ENCODE data around the gene ELFN2.
A peak's percentile ranks its signal among the peaks of the same experiment; 100 is the strongest.

ELFN2 gene

GRCh38 chr22:37340331-37341262 lies 86.7 kb downstream of the ELFN2 start:
- no peak for TF ChIP-seq CTCF (IDR thresholded peaks at IDR 0.05; ENCODE audit: unreplicated experiment in 3 of 3)
- Mint-ChIP-seq H3K4me3 (no peak overlapping the region), H3K27me3 (ENCODE audit: low read depth) (peaks cover 62% of the 10 kb centered on the region), H3K27ac (peak overlapping the region in 1 of 3 experiments; percentile 52), H3K4me1 (peaks cover 14% of the 10 kb centered on the region), H3K9me3 (no peaks in the 10 kb centered on the region), H3K36me3 (ENCODE audit: low read depth) (no peaks in the 10 kb centered on the region)

- Mint-ChIP-seq H3K27ac (peak overlapping the region in 1 of 3 experiments; percentile 11), H3K36me3 (ENCODE audit: low read depth) (no peaks in the 10 kb centered on the region), H3K27me3 (ENCODE audit: low read depth) (peaks cover 79% of the 10 kb centered on the region), H3K9me3 (no peaks in the 10 kb centered on the region), H3K4me1 (peaks cover 19% of the 10 kb centered on the region), H3K4me3 (no peak overlapping the region)
- TF ChIP-seq CTCF (IDR thresholded peaks at IDR 0.05; ENCODE audit: unreplicated experiment in 3 of 3): no peak
Measured at GRCh38 chr22:37338539-37339246, 88.6 kb downstream of the ELFN2 start.

- H3K4me1 Mint-ChIP-seq: peaks cover 25% of the 10 kb centered on the region
- H3K4me3 Mint-ChIP-seq: no peak overlapping the region
Measured at GRCh38 chr22:37337204-37337943, 89.9 kb downstream of the ELFN2 start.

GRCh38 chr22:37336579-37336978 lies 90.7 kb downstream of the ELFN2 start:
- TF ChIP-seq CTCF (IDR thresholded peaks at IDR 0.05; ENCODE audit: unreplicated experiment in 3 of 3): no peak
- Mint-ChIP-seq H3K4me1 (peaks cover 26% of the 10 kb centered on the region), H3K4me3 (no peak overlapping the region), H3K36me3 (ENCODE audit: low read depth) (no peaks in the 10 kb centered on the region), H3K27me3 (ENCODE audit: low read depth) (peaks cover 92% of the 10 kb centered on the region), H3K9me3 (no peaks in the 10 kb centered on the region), H3K27ac (no peak overlapping the region)

More at GRCh38 chr22:37337204-37337943, 89.9 kb downstream of the ELFN2 start:
- Mint-ChIP-seq H3K36me3 (ENCODE audit: low read depth) (no peaks in the 10 kb centered on the region), H3K27ac (no peak overlapping the region), H3K27me3 (ENCODE audit: low read depth) (peaks cover 91% of the 10 kb centered on the region), H3K9me3 (no peaks in the 10 kb centered on the region)
- TF ChIP-seq CTCF (IDR thresholded peaks at IDR 0.05; ENCODE audit: unreplicated experiment in 3 of 3): no peak

- H3K4me1 Mint-ChIP-seq: peaks cover 26% of the 10 kb centered on the region
- no peaks in the 10 kb centered on the region for H3K36me3 Mint-ChIP-seq (ENCODE audit: low read depth)
- no peak for TF ChIP-seq CTCF (IDR thresholded peaks at IDR 0.05; ENCODE audit: unreplicated experiment in 3 of 3)
- peaks cover 93% of the 10 kb centered on the region for H3K27me3 Mint-ChIP-seq (ENCODE audit: low read depth)
- H3K4me3 Mint-ChIP-seq: no peak overlapping the region
- H3K27ac Mint-ChIP-seq: no peak overlapping the region
- no peaks in the 10 kb centered on the region for H3K9me3 Mint-ChIP-seq
Measured at GRCh38 chr22:37335806-37336199, 91.5 kb downstream of the ELFN2 start.
